HG02840 (cell line): ENCODE measurements around the gene PDZD7.

Experiments used
- ATAC-seq: cut with Tn5 transposase; IDR thresholded peaks from one replicate; pipeline ENCODE4 v1.9.1; 2021; ENCODE audit warnings: mild to moderate bottlenecking, moderate library complexity, moderate number of reproducible peaks; ENCODE audit not compliant: unreplicated experiment, low FRiP score

The PDZD7 gene

GRCh38 chr10:101005361-101005760 is 25.6 kb downstream of the PDZD7 start:
- no peak for ATAC-seq

DNA sequence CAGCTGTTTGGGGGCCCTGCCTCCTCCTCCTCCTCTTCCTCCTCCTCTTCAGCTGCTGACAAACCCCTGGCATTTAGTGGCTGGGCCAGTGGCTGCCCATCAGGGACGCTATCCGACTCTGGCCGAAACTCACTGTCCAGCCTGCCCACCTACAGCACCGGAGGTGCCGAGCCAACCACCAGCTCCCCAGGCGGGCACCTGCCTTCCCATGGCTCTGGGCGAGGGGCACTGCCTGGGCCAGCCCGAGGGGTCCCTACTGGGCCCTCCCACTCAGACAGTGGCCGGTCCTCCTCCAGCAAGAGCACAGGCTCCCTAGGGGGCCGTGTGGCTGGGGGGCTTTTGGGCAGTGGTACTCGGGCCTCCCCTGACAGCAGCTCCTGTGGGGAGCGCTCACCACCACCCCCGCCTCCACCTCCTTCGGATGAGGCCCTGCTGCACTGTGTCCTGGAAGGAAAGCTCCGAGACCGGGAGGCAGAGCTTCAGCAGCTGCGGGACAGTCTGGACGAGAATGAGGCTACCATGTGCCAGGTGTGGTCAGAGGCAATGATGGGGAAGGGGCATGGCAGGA is 27.2 kb downstream of the PDZD7 start:
- no peak for ATAC-seq

DNA sequence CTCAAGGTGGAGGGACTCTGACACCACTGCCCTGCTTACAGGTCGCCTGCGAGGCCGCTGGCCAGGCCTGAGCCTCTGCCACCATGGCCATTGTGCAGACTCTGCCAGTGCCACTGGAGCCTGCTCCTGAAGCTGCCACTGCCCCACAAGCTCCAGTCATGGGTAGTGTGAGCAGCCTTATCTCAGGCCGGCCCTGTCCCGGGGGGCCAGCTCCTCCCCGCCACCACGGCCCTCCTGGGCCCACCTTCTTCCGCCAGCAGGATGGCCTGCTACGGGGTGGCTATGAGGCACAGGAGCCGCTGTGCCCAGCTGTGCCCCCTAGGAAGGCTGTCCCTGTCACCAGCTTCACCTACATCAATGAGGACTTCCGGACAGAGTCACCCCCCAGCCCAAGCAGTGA is 28.5 kb downstream of the PDZD7 start:
- ATAC-seq, result no peak

DNA sequence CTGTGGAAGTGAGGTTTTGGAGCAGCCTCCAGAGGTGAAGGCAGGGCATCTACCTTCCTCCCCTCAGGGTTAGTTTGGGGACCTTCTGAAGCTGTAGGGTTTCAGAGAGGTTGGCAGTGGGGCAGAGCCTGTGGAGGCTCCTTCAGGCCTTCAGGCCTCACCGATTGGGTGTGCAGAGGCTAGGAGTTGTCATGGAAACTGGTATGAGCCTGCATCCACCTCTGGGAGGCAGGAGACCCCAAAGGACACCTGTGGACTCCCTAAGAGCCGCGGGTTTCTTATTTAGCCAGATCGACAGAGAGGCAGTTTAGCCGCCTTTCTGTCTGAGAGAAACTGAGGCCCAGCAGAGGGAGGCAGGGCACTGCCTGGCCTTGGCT is 29.3 kb downstream of the PDZD7 start:
- ATAC-seq, result no peak

GRCh38 chr10:101000915-101001658 is 29.8 kb downstream of the PDZD7 start:
- ATAC-seq, result no peak

DNA sequence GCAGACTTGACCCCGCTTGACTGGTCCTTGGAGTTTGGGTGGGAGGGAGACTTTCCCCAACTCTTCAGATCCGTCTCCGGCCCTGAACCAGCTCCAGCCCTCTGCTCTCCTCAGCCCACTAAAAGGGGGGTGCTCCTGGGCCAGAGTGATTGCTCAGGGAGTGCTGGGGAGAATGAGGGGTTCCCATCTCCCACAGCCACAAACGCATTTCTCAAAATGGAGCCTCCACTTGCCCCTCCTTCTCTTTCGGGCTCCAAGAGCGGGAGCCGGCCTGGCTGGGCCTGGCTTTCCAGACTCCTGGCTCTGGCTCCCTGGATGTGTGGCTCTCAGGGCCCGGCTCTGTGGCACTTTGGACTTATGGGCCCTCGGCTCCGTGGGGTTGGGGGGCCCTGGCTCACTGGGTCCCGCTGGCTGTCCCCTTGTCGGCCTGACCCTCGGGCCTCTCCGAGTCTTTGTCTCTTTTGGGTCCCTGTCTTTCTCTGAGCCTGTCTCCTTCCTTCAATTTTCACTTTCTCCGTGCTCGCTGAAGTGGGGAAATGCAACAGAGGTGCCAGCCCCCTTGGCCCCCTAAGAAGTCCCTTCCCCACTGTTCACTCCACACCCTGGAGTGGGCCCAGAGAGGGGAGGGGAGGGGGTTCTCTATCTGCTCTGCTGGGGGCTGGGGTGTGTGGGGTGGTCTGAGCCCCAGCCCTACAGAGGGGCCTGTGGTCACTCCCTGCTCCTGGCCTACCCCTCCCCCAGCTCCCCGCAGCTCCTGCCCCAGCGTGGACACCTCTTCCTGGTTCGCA is 30.6 kb downstream of the PDZD7 start:
- no peak for ATAC-seq

GRCh38 chr10:100999742-101000126 is 31.2 kb downstream of the PDZD7 start, which contains the start of gene LZTS2:
Gene LZTS2 (plus strand): TSS chr10:100999808. CDS start chr10:101002539, 2,731 bp downstream.
- ATAC-seq, result no peak

DNA sequence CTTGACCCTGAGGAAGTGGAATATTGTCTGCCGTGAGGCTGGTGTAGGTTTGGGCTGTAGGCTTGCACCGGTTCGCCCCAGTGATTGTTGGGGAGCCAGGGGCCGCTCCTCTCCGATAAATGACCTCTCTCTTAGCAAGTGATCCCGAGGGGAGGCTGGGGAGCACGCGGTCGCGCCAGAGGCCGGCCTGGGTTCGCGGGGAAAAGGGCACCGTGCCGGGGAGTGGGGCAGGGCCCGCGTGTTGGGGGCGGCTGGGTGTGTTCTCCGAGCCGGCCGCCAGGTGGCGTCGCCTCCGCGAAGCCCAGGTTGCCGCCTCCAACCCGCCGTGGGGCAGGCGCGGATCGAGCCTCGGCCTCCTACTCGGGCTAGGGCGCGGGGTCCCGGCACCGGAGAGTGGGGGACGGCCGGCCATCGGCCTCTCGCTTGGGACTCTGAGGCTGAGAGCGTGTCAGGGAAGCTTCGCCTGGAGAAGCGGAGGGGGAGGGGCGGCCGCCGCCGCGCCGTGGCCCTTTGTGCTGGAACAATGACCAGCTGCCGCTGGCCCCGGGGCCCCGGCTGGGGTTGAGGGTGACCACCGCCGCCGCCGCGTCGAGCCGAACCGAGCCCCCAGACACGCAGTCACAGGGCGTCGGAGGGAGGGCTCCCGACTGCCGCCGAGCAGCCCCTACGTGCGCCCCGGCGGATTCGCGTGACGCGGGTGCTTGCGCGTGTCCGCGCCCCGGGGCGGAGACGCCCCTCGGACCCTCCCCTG is 31.8 kb downstream of the PDZD7 start:
- peak; percentile 42 for ATAC-seq

DNA sequence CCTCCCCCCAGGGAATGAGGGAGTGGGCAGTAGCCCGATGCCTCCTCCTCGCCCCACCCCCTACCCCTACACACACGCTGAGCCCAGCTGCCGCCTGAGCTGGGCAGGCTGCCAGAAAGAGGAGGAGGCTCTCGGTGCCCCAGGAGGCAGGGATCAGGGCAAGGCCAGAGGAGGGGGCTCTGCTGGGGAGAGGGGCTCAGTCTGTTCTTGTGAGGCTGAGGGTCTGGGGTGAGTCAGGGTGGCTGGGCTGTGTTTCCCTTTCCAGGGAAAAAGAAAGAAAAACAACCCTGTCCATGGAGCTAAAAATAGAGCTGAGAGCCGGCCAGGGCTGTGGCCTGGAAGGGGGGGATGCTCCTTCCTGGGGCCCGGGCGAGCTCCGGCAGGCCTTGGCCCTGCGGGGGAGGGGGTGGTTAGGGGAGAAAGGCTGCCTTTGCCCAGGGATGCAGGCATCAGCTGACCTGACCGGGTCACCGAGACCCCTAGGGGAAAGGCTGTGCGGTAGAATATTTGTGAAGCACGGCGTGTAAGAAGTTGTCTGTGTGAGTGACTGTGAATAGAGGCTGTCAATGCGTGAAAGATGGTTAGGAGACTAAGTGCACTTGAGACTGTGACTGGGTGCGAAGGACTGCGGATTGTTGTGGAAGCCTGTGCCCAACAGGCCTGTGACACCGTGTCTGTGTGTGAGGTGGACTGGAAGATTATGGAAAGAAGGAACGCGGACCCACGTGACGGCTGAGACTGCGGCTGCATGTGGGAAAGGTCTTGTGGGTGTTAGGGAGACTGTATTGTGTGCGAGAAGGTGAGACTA is 32.5 kb downstream of the PDZD7 start:
- peak; percentile 8 for ATAC-seq

- peak; percentile 26 for ATAC-seq
Observed at GRCh38 chr10:100997360-100998182, 33.4 kb downstream of the PDZD7 start.

- peak; percentile 17 for ATAC-seq
Observed at GRCh38 chr10:100996678-100997359, 34.1 kb downstream of the PDZD7 start.

GRCh38 chr10:100995181-100995580 is 35.7 kb downstream of the PDZD7 start:
- ATAC-seq, result no peak

DNA sequence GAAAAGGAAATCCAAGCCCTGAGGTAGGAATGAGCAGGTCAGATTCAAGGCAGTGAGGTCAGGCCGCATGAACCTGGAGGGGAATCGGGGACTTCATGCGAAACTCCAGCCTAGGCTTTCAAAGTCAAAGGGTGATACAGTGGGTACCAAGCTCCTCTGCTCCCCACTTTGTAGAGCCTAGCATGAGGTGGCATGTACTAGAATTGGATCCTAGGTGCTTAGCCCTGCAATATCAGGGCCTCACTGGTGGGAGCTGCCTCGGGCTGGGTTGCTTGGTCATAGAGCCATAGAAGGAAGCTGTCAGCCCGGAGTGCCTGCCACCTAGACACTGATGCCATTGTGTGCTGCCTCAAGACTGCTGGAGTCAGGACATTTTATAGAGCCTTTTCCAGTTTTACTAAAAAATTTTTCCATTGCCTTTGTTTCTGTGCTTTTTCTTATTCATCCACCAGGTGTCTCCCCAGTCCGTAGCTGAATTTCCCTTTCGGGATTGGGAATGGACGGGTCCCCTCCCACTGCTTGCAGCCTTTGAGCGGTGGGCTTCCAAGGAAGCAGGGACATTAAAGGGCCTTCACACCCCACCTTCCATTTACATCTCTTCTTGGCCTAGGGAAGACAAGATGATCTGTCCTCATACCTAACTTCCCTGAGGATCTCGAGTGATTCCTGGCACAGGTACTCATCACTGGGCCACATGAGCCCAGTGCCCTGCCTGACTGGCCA is 36.8 kb downstream of the PDZD7 start:
- no peak for ATAC-seq

GRCh38 chr10:100989088-100989487 is 41.8 kb downstream of the PDZD7 start:
- ATAC-seq, result no peak

GRCh38 chr10:100988166-100988565 is 42.8 kb downstream of the PDZD7 start:
- no peak for ATAC-seq

DNA sequence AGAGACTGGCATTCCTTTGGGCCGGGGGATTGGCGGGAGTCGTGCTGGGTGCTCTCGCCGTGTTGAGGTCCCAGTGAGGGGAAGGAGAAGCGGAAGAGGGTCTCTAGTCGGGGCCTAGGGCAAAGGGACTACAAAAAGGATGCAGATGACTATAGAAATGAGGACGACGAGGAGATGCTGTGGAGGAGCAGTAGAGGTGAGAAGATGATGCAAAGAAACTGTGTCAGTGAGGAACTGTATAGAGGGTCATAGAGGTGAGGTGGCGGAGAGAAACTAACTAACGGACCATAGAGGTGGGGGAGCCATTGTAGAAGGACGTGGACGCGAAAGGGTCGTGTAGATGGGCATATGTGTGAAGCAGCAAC is 43.3 kb downstream of the PDZD7 start:
- peak; percentile 10 for ATAC-seq

DNA sequence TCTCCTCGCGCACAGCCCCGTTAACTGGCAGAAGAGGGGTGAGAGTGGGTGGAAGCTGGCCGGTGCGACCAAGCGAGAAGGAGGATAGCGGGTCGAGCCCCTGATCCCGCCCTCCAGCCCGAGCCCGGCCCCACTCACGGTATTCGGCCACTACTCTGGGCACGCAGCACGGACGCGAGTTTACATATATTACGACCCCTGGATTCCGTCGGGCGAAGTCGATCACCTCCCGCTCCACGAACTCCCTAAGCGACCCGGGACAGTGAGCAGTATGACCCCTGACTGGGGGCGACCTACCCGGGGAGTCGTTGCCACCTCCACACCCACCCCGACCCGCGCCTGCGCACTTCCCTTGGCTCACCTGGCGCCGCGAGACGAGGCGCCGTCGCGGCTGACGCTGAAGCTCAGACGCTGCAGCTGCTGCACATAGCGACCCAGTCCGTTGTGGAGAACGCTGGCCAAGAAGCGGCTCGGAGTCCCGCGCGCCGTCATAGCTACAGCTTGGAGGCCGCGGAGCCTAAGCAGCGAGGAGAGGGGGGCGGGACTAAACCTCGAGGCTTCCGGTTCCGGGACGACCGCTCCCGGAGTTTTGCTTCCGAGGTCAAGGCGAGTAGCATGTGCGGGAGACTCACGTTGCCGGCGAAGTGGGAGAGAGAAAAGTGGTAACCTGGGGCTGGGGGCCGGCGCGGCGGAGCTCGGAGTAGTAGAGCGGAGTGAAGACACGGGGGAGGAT is 43.8 kb downstream of the PDZD7 start, which contains the start of the genes MRPL43 and TWNK:
MRPL43 (minus strand) TSS at position 546 of the 733 bp plus-strand sequence; CDS start at position 492, 54 bp downstream.
TWNK (plus strand) TSS at position 592 of the 733 bp plus-strand sequence. CDS start 668 bp downstream, outside the sequence.
- ATAC-seq, result peak; percentile 74
